Transverse colon (tissue), 4 donors: ENCODE data around the gene EP400. TPM values are rescaled to one million over a fixed set of nuclear protein-coding genes. Genes with fewer than 3 reads are reported as not detected.

Source experiments
- DNase-seq: peaks from one replicate; pipeline ENCODE4 v3.0.0-alpha.2; 2019
- H3K27ac ChIP-seq, 4 donors: fragments of 200-600 bp; sonication (generic); 2 replicates each; pipeline ENCODE4 v1.5.1; 2016 to 2018; ENCODE audit warnings: inconsistent platforms in 4 of 4
- H3K27me3 ChIP-seq: fragments of 200-600 bp; sonication (generic); 2 replicates; pipeline ENCODE4 v1.5.1; 2017; ENCODE audit warnings: inconsistent platforms
- H3K36me3 ChIP-seq, 4 donors: fragments of 200-600 bp; sonication (generic); 2 replicates each; pipeline ENCODE4 v1.5.1; 2017 to 2019; ENCODE audit warnings: inconsistent platforms in 4 of 4
- H3K4me1 ChIP-seq, 4 donors: fragments of 200-600 bp; sonication (generic); 2 replicates each; pipeline ENCODE4 v1.5.1; 2017 to 2020; ENCODE audit warnings: inconsistent platforms in 4 of 4
- H3K4me3 ChIP-seq, 4 donors: fragments of 200-600 bp; sonication (generic); 1 replicate in 1 of 4; 2 replicates in 3 of 4; pipeline versions ENCODE4 v1.5.1 to v1.6.1; 2017 to 2019; ENCODE audit warnings: inconsistent platforms in 4 of 4
- H3K9me3 ChIP-seq, 2 donors: fragments of 200-600 bp; sonication (generic); 2 replicates each; pipeline ENCODE4 v1.5.1; 2017 to 2019; ENCODE audit warnings: inconsistent platforms in 2 of 2
- CTCF ChIP-seq, 5 experiments: fragments of 200-600 bp in 3 of 5; fragments of 450-650 bp in 2 of 5; sonication (generic) in 3 of 5; IDR thresholded peaks; 1 replicate in 2 of 5; 2 replicates in 3 of 5; pipeline ENCODE4 v1.5.1; 2016 to 2017; ENCODE audit warnings: antibody characterized with exemption in 5 of 5, inconsistent platforms in 3 of 5, mild to moderate bottlenecking in 2 of 5, moderate library complexity in 1 of 5
- EP300 ChIP-seq: sonication (generic); formaldehyde crosslinking; IDR thresholded peaks from one replicate; pipeline ENCODE4 v1.6.1; 2017; ENCODE audit warnings: antibody characterized with exemption, low read depth
- POLR2A ChIP-seq: fragments of 450-650 bp; IDR thresholded peaks from one replicate; pipeline ENCODE4 v1.6.1; 2016; ENCODE audit warnings: antibody characterized with exemption, mild to moderate bottlenecking, moderate library complexity
- POLR2AphosphoS5 ChIP-seq, 3 donors: sonication (generic); formaldehyde crosslinking; IDR thresholded peaks; one replicate each; pipeline ENCODE4 v1.6.1; 2016; ENCODE audit warnings: antibody characterized with exemption in 3 of 3
- WGBS, 2 donors: methylation state at CpG; one replicate each; pipeline ENCODE4 v1.1.5; 2018; ENCODE audit warnings: low coverage in 1 of 2; 5-methylcytosine and 5-hydroxymethylcytosine counted together
- in situ Hi-C, 4 donors: fragments of 200-750 bp; cut with MboI; loops; one replicate each; pipeline versions ENCODE4 v1.15.0 to v1.15.1; 2017; ENCODE audit warnings: low sequenced_read_pairs in 3 of 4, low pct_ligation_motif_present in 1 of 4, low pct_unique_long_range_greater_than_20kb in 1 of 4
- intact Hi-C: fragments of 100-400 bp; cut with DNase I; formaldehyde crosslinking; loops from one replicate; pipeline ENCODE4 v1.15.1; 2023; ENCODE audit warnings: low total_unique reads
- total RNA-seq, 4 donors: library from RNA; depleted of rRNA; stranded (reverse); fragments of >200 nt; gene quantifications; one replicate each; pipeline ENCODE4 v1.1.0, GENCODE V29; 2016

The EP400 gene
- total RNA-seq, 4 donors from 2014 or later = 25.4 to 67.3 (median 37.5) TPM

- peaks cover 0 to 50% (median 18%) of the 10 kb centered on the region in 4 donors for H3K36me3 ChIP-seq
- 94 to 96% methylated on average over 7 to 24 of the region's 27 CpGs for WGBS, 2 donors
Measured at GRCh38 chr12:132053338-132054330, 103.9 kb downstream of the EP400 start.

DNA sequence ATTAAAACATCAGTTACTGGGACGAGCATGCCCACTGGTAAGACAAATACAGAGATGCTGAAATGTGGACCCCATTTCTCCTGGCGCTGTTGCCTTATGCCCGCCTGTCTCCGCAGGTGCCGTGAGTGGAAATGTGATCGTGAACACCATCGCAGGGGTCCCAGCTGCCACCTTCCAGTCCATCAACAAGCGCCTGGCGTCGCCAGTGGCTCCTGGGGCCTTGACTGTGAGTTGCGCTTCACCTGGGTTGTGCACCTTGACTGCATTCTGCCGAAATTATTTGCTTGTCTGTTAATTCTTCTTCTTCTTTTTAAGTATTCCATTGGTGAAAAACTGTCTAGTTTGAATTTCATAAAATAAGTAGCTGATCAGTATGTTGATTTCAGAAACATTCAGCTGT lies 105.2 kb downstream of the EP400 start:
- Histone ChIP-seq H3K4me3 (no peak overlapping the region), H3K4me1 (no peaks in the 10 kb centered on the region), H3K27ac (no peak overlapping the region), H3K9me3 (no peaks in the 10 kb centered on the region), H3K36me3 (peaks cover 0 to 50% (median 18%) of the 10 kb centered on the region in 4 donors), H3K27me3 (no peaks in the 10 kb centered on the region)
- 94% methylated on average over 12 of the region's 12 CpGs; no CpG with 5 or more reads in 1 of the 2 donors for WGBS, 2 donors
- intact Hi-C loops (no loop called here), in situ Hi-C loops (no loop called here)
- DNase-seq = no peak
- TF ChIP-seq CTCF (IDR thresholded peaks at IDR 0.05) = no peak

More at GRCh38 chr12:132053338-132054330, 103.9 kb downstream of the EP400 start:
- Histone ChIP-seq H3K4me1 (no peaks in the 10 kb centered on the region), H3K27ac (no peak overlapping the region), H3K4me3 (no peak overlapping the region), H3K27me3 (no peaks in the 10 kb centered on the region), H3K9me3 (no peaks in the 10 kb centered on the region)
- in situ Hi-C loops (no loop called here), intact Hi-C loops (no loop called here)
- no peak for DNase-seq
- TF ChIP-seq POLR2A (no peak), EP300 (no peak), POLR2AphosphoS5 (IDR thresholded peaks at IDR 0.05) (no peak), CTCF (IDR thresholded peaks at IDR 0.05) (no peak)

GRCh38 chr12:132055535-132056096 lies 105.9 kb downstream of the EP400 start:
- no peaks in the 10 kb centered on the region for H3K4me1 ChIP-seq
- no peaks in the 10 kb centered on the region for H3K9me3 ChIP-seq
- no peak overlapping the region for H3K27ac ChIP-seq
- DNase-seq = no peak
- in situ Hi-C loops = no loop called here
- intact Hi-C loops = no loop called here
- TF ChIP-seq CTCF (IDR thresholded peaks at IDR 0.05) (no peak), POLR2AphosphoS5 (IDR thresholded peaks at IDR 0.05) (no peak), POLR2A (no peak), EP300 (no peak)
- no peaks in the 10 kb centered on the region for H3K27me3 ChIP-seq
- WGBS, 2 donors = 81 to 85% methylated on average over 4 to 8 of the region's 11 CpGs
- peaks cover 0 to 46% (median 15%) of the 10 kb centered on the region in 4 donors for H3K36me3 ChIP-seq
- H3K4me3 ChIP-seq = no peak overlapping the region

DNA sequence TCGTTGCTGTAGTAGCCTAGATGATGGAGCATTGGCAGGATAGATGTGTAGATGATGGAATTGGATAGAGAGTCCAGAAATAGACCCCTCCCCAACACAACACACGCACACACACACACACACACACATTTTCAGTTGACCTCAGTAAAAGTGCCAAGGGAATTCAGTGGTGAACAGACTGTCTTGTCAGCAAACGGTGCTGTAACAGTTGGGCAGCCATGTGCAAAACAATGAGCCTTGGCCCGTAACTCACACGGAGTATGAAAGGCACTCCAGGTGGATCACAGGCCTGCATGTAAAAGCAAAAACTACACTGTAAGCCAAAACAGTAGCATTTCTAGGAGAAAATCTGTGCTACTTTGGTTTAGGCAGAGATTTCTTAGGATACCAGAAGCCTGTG lies 106.6 kb downstream of the EP400 start:
- peaks cover 0 to 39% (median 12%) of the 10 kb centered on the region in 4 donors for H3K36me3 ChIP-seq
- in situ Hi-C loops = no loop called here
- H3K4me1 ChIP-seq = no peaks in the 10 kb centered on the region
- 93% methylated on average over 3 to 5 of the region's 5 CpGs for WGBS, 2 donors
- no peaks in the 10 kb centered on the region for H3K9me3 ChIP-seq
- TF ChIP-seq EP300 (no peak), POLR2A (no peak), POLR2AphosphoS5 (IDR thresholded peaks at IDR 0.05) (no peak), CTCF (IDR thresholded peaks at IDR 0.05) (no peak)
- H3K27me3 ChIP-seq = no peaks in the 10 kb centered on the region
- DNase-seq = no peak
- H3K4me3 ChIP-seq = no peak overlapping the region
- no peak overlapping the region for H3K27ac ChIP-seq
- intact Hi-C loops = no loop called here
